A673 (cell line): ENCODE results near the gene HDAC4. TPM values are rescaled to one million over a fixed set of nuclear protein-coding genes. Genes with fewer than 3 reads are reported as not detected.

ENCODE experiments used
- BruUV-seq: library from RNA; stranded (reverse); fragments of 400-500 nt; replicated peaks from 2 replicates; lab custom pipeline; 2021; lab: Mats Ljungman, UMichigan
- CTCF ChIA-PET: fragments of 300-600 bp; sonication (Branson Sonifier 250); formaldehyde crosslinking; loops from one replicate; lab custom pipeline; 2022; ENCODE audit warnings: antibody characterized with exemption; lab: Charles Lee
- POLR2A ChIA-PET: fragments of 300-600 bp; sonication (Branson Sonifier 250); formaldehyde crosslinking; loops from one replicate; lab custom pipeline; 2022; ENCODE audit warnings: antibody characterized with exemption; ENCODE audit not compliant: low non-redundant PET; lab: Charles Lee
- DNase-seq: peaks from one replicate; pipeline ENCODE4 v3.0.0-alpha.2; 2015; ENCODE audit warnings: low spot score
- H3K27ac ChIP-seq: fragments of 200-600 bp; sonication (generic); 2 replicates; pipeline ENCODE4 v1.5.1; 2016; ENCODE audit warnings: mixed run types, low read depth, mild to moderate bottlenecking, mixed read lengths, antibody characterized with exemption, low read length; ENCODE audit not compliant: poor library complexity, severe bottlenecking
- H3K27me3 ChIP-seq: fragments of 200-600 bp; sonication (generic); replicated peaks from 2 replicates; pipeline ENCODE4 v1.6.1; 2017; ENCODE audit warnings: mixed run types, low read depth, mild to moderate bottlenecking, mixed read lengths, antibody characterized with exemption, low read length; ENCODE audit not compliant: insufficient read depth, poor library complexity
- H3K36me3 ChIP-seq: fragments of 200-600 bp; sonication (generic); 2 replicates; pipeline ENCODE4 v1.6.1; 2016; ENCODE audit warnings: mixed run types, mild to moderate bottlenecking, mixed read lengths, antibody characterized with exemption, low read length; ENCODE audit not compliant: insufficient read depth, poor library complexity, severe bottlenecking
- H3K4me1 ChIP-seq: fragments of 200-600 bp; sonication (generic); 2 replicates; pipeline ENCODE4 v1.6.1; 2017; ENCODE audit warnings: mixed run types, mild to moderate bottlenecking, mixed read lengths, antibody characterized with exemption, low read length; ENCODE audit not compliant: insufficient read depth, poor library complexity, severe bottlenecking
- H3K4me3 ChIP-seq: fragments of 200-600 bp; sonication (generic); 2 replicates; pipeline ENCODE4 v1.5.1; 2016; ENCODE audit warnings: low read depth, mixed run types, mild to moderate bottlenecking, mixed read lengths, low read length; ENCODE audit not compliant: poor library complexity, severe bottlenecking
- H3K9me3 ChIP-seq: fragments of 200-600 bp; sonication (generic); 2 replicates; pipeline ENCODE4 v1.6.1; 2016; ENCODE audit warnings: mixed run types, low read depth, mild to moderate bottlenecking, mixed read lengths, antibody characterized with exemption, low read length; ENCODE audit not compliant: poor library complexity, severe bottlenecking
- CTCF ChIP-seq: fragments of 300-800, 200-600 bp; sonication (generic); conservative IDR thresholded peaks from 2 replicates; pipeline ENCODE4 v1.5.1; 2017; ENCODE audit warnings: low read depth, mild to moderate bottlenecking, antibody characterized with exemption, low read length, moderate library complexity, mixed read lengths
- EZH2 ChIP-seq: fragments of 200-600 bp; sonication (generic); IDR thresholded peaks from 2 replicates; pipeline ENCODE4 v1.6.1; 2017; ENCODE audit warnings: borderline replicate concordance, low read depth, mild to moderate bottlenecking, mixed read lengths, antibody characterized with exemption, low read length; ENCODE audit not compliant: poor library complexity, severe bottlenecking
- intact Hi-C: fragments of 100-400 bp; cut with micrococcal nuclease; formaldehyde crosslinking; loops from one replicate; pipeline ENCODE4 v1.10.0; 2022; ENCODE audit not compliant: unreplicated experiment
- total RNA-seq: library from RNA; stranded (reverse); gene quantifications from 2 replicates; pipeline ENCODE4 v1.2.3, GENCODE V29; 2021

Gene HDAC4
- total RNA-seq, 1 experiment from 2014 or later = 40.0 TPM

GRCh38 chr2:239130041-239130440, 270.8 kb downstream of the HDAC4 start:
- intact Hi-C loops = no loop called here

GRCh38 chr2:239129147-239129920, 271.5 kb downstream of the HDAC4 start:
- no TSS peak for BruUV-seq
- DNase-seq = no peak
- Histone ChIP-seq H3K36me3 (peaks cover 19% of the 10 kb centered on the region), H3K27me3 (no peaks in the 10 kb centered on the region), H3K9me3 (no peaks in the 10 kb centered on the region), H3K27ac (no peak overlapping the region), H3K4me1 (no peaks in the 10 kb centered on the region), H3K4me3 (no peak overlapping the region)
- CTCF ChIA-PET = no interaction called here
- TF ChIP-seq CTCF = no peak
- no peak for TF ChIP-seq EZH2
- POLR2A ChIA-PET = no interaction called here
- intact Hi-C loops = no loop called here

More at GRCh38 chr2:239130041-239130440, 270.8 kb downstream of the HDAC4 start:
- BruUV-seq = no TSS peak
- H3K27me3 ChIP-seq = no peaks in the 10 kb centered on the region
- no peak overlapping the region for H3K4me3 ChIP-seq
- ChIA-PET POLR2A (no interaction called here), CTCF (no interaction called here)
- DNase-seq = no peak
- no peaks in the 10 kb centered on the region for H3K4me1 ChIP-seq
- TF ChIP-seq EZH2 (no peak), CTCF (no peak)
- H3K9me3 ChIP-seq = no peaks in the 10 kb centered on the region
- H3K27ac ChIP-seq = no peak overlapping the region
- peaks cover 12% of the 10 kb centered on the region for H3K36me3 ChIP-seq

GRCh38 chr2:239128706-239129105, 272.1 kb downstream of the HDAC4 start:
- intact Hi-C loops = no loop called here
- CTCF ChIA-PET = no interaction called here
- H3K27ac ChIP-seq = no peak overlapping the region
- no peaks in the 10 kb centered on the region for H3K9me3 ChIP-seq
- H3K4me1 ChIP-seq = no peaks in the 10 kb centered on the region
- POLR2A ChIA-PET = no interaction called here
- H3K27me3 ChIP-seq = no peaks in the 10 kb centered on the region
- H3K4me3 ChIP-seq = no peak overlapping the region
- no peak for DNase-seq
- peaks cover 21% of the 10 kb centered on the region for H3K36me3 ChIP-seq
- no TSS peak for BruUV-seq
- no peak for TF ChIP-seq EZH2
- no peak for TF ChIP-seq CTCF
